GOT3 (cell line): ENCODE results near the gene ACADL.
A peak's percentile ranks its signal among the peaks of the same experiment; 100 is the strongest.

Experiments used
- DNase-seq: peaks from one replicate; lab custom pipeline; 2025; ENCODE audit warnings: mixed read lengths; lab: John Stamatoyannopoulos, UW

Gene ACADL

GRCh38 chr2:210170446-210171303 is 54.6 kb downstream of the ACADL start:
- DNase-seq = peak; percentile 91

- no peak for DNase-seq
Observed at GRCh38 chr2:210170196-210170445, 55.1 kb downstream of the ACADL start.

GRCh38 chr2:210169516-210170195 is 55.6 kb downstream of the ACADL start:
- DNase-seq = no peak

GRCh38 chr2:210167227-210167626 is 58.0 kb downstream of the ACADL start:
- DNase-seq = no peak

GRCh38 chr2:210162466-210163124 is 62.7 kb downstream of the ACADL start:
- no peak for DNase-seq

GRCh38 chr2:210159059-210159458 is 66.2 kb downstream of the ACADL start:
- DNase-seq = no peak

GRCh38 chr2:210158236-210158635 is 67.0 kb downstream of the ACADL start:
- no peak for DNase-seq

GRCh38 chr2:210157526-210157925 is 67.7 kb downstream of the ACADL start:
- no peak for DNase-seq

GRCh38 chr2:210147614-210148013 is 77.6 kb downstream of the ACADL start:
- DNase-seq = no peak
